Right cardiac atrium (tissue), 5 donors: Measurements from ENCODE around the gene BHLHE40. TPM values are rescaled to one million over a fixed set of nuclear protein-coding genes. Genes with fewer than 3 reads are reported as not detected.

Experiments used
- ATAC-seq, 2 donors: fragments of 200-7000 bp; cut with Tn5 transposase; one replicate each; pipeline versions ENCODE4 v1.8.0 to v1.9.1; 2020; ENCODE audit warnings: moderate library complexity in 2 of 2, mild to moderate bottlenecking in 1 of 2
- DNase-seq, 3 donors: peaks; one replicate each; pipeline ENCODE4 v3.0.0-alpha.2; 2020
- H3K27ac ChIP-seq: one replicate; pipeline ENCODE4 v1.5.1; 2013; ENCODE audit warnings: mild to moderate bottlenecking, low read length, control low read depth, moderate library complexity
- H3K27me3 ChIP-seq: one replicate; pipeline ENCODE4 v1.6.1; 2013; ENCODE audit not compliant: control insufficient read depth, insufficient read depth
- H3K4me1 ChIP-seq: one replicate; pipeline ENCODE4 v1.6.1; 2013; ENCODE audit warnings: low read length; ENCODE audit not compliant: control insufficient read depth, insufficient read depth
- H3K4me3 ChIP-seq: one replicate; pipeline ENCODE4 v1.5.1; 2013; ENCODE audit warnings: low read length, control low read depth
- H3K9me3 ChIP-seq: one replicate; pipeline ENCODE4 v1.6.1; 2013; ENCODE audit warnings: low read length; ENCODE audit not compliant: control insufficient read depth
- WGBS: extraction: QIAGEN DNeasy Blood & Tissue Kit; methylation state at CpG from one replicate; pipeline ENCODE4 v1.1.7; 2013; 5-methylcytosine and 5-hydroxymethylcytosine counted together
- intact Hi-C, 4 donors: fragments of 100-400 bp; cut with DNase I; formaldehyde crosslinking; loops; one replicate each; pipeline versions ENCODE4 v1.11.0 to v1.14.0; 2022 to 2023
- polyA plus RNA-seq: library from polyadenylated mRNA; stranded (reverse); fragments of 200-250 nt; gene quantifications from one replicate; pipeline ENCODE4 v1.2.3, GENCODE V29; 2013
- total RNA-seq, 4 donors: library from RNA; stranded (reverse); fragmentation: NEBNext Ultra II Directional; extraction: Animal tissue kit (Norgen Biotek cat#: 25700); gene quantifications; one replicate each; pipeline ENCODE4 v1.2.1, GENCODE V29; 2021
- donor health status: healthy with polysubstance abuse.
- donor health status: DM: no; HTN: yes; CAD: no.
- donor health status: DM: no; HTN: no; CAD: no.
- donor health status: DM: no; HTN: yes; CAD: no; lungs with severe emphysema.
- donor health status: DM: yes; HTN: yes; CAD: no.

The BHLHE40 gene
- total and polyA plus RNA-seq, 5 donors, result 22.9 to 65.9 (median 34.1) TPM

GRCh38 chr3:4947028-4947427 lies 32.2 kb upstream of the BHLHE40 start:
- no peaks in the 10 kb centered on the region for H3K9me3 ChIP-seq
- intact Hi-C loops, result no loop called here

GRCh38 chr3:4948395-4948794 lies 30.8 kb upstream of the BHLHE40 start:
- H3K4me1 ChIP-seq, result no peaks in the 10 kb centered on the region
- intact Hi-C loops, result no loop called here
- H3K9me3 ChIP-seq, result no peaks in the 10 kb centered on the region
- no peak for DNase-seq
- no peaks in the 10 kb centered on the region for H3K27me3 ChIP-seq
- H3K4me3 ChIP-seq, result no peak overlapping the region
- peak; percentile 57 to 77 for ATAC-seq
- WGBS, result 59% methylated on average over 4 of the region's 4 CpGs
- H3K27ac ChIP-seq, result no peak overlapping the region

More at GRCh38 chr3:4947028-4947427, 32.2 kb upstream of the BHLHE40 start:
- H3K27me3 ChIP-seq, result no peaks in the 10 kb centered on the region
- WGBS, result 94% methylated on average over 5 of the region's 5 CpGs
- no peak overlapping the region for H3K27ac ChIP-seq
- no peak for DNase-seq
- no peak overlapping the region for H3K4me3 ChIP-seq
- no peak for ATAC-seq
- no peaks in the 10 kb centered on the region for H3K4me1 ChIP-seq

- WGBS, result 85% methylated on average over 2 of the region's 2 CpGs
- no peak overlapping the region for H3K27ac ChIP-seq
- intact Hi-C loops, result no loop called here
- no peaks in the 10 kb centered on the region for H3K27me3 ChIP-seq
- no peak for DNase-seq
- ATAC-seq, result no peak
- no peak overlapping the region for H3K4me3 ChIP-seq
- no peaks in the 10 kb centered on the region for H3K9me3 ChIP-seq
- H3K4me1 ChIP-seq, result no peaks in the 10 kb centered on the region
These were observed 30.2 kb upstream of the BHLHE40 start for GRCh38 chr3:4949004-4949403.

- Histone ChIP-seq H3K4me3 (no peak overlapping the region), H3K27ac (no peak overlapping the region), H3K9me3 (no peaks in the 10 kb centered on the region), H3K4me1 (no peaks in the 10 kb centered on the region), H3K27me3 (no peaks in the 10 kb centered on the region)
- no peak for DNase-seq
- intact Hi-C loops, result loop anchor here in 1 of 4 donors (10.0 kb wide), 1 partner anchor 45 kb away; no protein-coding TSS in a partner anchor
- WGBS, result 60% methylated on average over 2 of the region's 2 CpGs
- peak; percentile 17 to 48 for ATAC-seq
These were observed 29.6 kb upstream of the BHLHE40 start for GRCh38 chr3:4949659-4950058.

GRCh38 chr3:4950351-4950784 lies 28.9 kb upstream of the BHLHE40 start:
- no peak overlapping the region for H3K27ac ChIP-seq
- intact Hi-C loops, result loop anchor here in 1 of 4 donors (10.0 kb wide), 1 partner anchor 46 kb away; no protein-coding TSS in a partner anchor
- DNase-seq, result peak in 2 of 3 donors; percentile 31 to 65
- H3K27me3 ChIP-seq, result no peaks in the 10 kb centered on the region
- whole genome bisulfite sequencing, result 71% methylated on average over 4 of the region's 4 CpGs
- no peak overlapping the region for H3K4me3 ChIP-seq
- H3K4me1 ChIP-seq, result no peaks in the 10 kb centered on the region
- peak; percentile 76 to 78 for ATAC-seq
- no peaks in the 10 kb centered on the region for H3K9me3 ChIP-seq

GRCh38 chr3:4950948-4951347 lies 28.3 kb upstream of the BHLHE40 start:
- H3K27ac ChIP-seq, result no peak overlapping the region
- intact Hi-C loops, result loop anchor here in 1 of 4 donors (10.0 kb wide), 1 partner anchor 46 kb away; no protein-coding TSS in a partner anchor
- DNase-seq (no peak), ATAC-seq (no peak)
- no peaks in the 10 kb centered on the region for H3K9me3 ChIP-seq
- WGBS, result 87% methylated on average over 8 of the region's 8 CpGs
- no peaks in the 10 kb centered on the region for H3K27me3 ChIP-seq
- no peak overlapping the region for H3K4me3 ChIP-seq
- H3K4me1 ChIP-seq, result no peaks in the 10 kb centered on the region

GRCh38 chr3:4953119-4953518 lies 26.1 kb upstream of the BHLHE40 start:
- intact Hi-C loops, result loop anchor here in 1 of 4 donors (10.0 kb wide), 1 partner anchor 48 kb away; no protein-coding TSS in a partner anchor
- ATAC-seq (no peak), DNase-seq (no peak)
- no peaks in the 10 kb centered on the region for H3K9me3 ChIP-seq
- no peak overlapping the region for H3K27ac ChIP-seq
- WGBS, result 80% methylated on average over 2 of the region's 2 CpGs
- no peaks in the 10 kb centered on the region for H3K4me1 ChIP-seq
- no peaks in the 10 kb centered on the region for H3K27me3 ChIP-seq
- H3K4me3 ChIP-seq, result no peak overlapping the region

- Histone ChIP-seq H3K27ac (no peak overlapping the region), H3K4me3 (no peak overlapping the region), H3K9me3 (no peaks in the 10 kb centered on the region), H3K27me3 (no peaks in the 10 kb centered on the region), H3K4me1 (no peaks in the 10 kb centered on the region)
- DNase-seq (no peak), ATAC-seq (no peak)
- intact Hi-C loops, result loop anchor here in 1 of 4 donors (10.0 kb wide), 1 partner anchor 50 kb away; no protein-coding TSS in a partner anchor
- 90% methylated on average over 6 of the region's 6 CpGs for WGBS
These were observed 24.8 kb upstream of the BHLHE40 start for GRCh38 chr3:4954256-4955000.

GRCh38 chr3:4956099-4956498 lies 23.1 kb upstream of the BHLHE40 start:
- H3K4me3 ChIP-seq, result no peak overlapping the region
- 78% methylated on average over 2 of the region's 2 CpGs for WGBS
- no peak for ATAC-seq
- H3K27ac ChIP-seq, result no peak overlapping the region
- intact Hi-C loops, result loop anchor here in 1 of 4 donors (10.0 kb wide), 1 partner anchor 51 kb away; no protein-coding TSS in a partner anchor
- no peaks in the 10 kb centered on the region for H3K9me3 ChIP-seq
- H3K4me1 ChIP-seq, result no peaks in the 10 kb centered on the region
- no peak for DNase-seq
- no peaks in the 10 kb centered on the region for H3K27me3 ChIP-seq

- DNase-seq, result no peak
- intact Hi-C loops, result loop anchor here in 1 of 4 donors (10.0 kb wide), 1 partner anchor 52 kb away; no protein-coding TSS in a partner anchor
- Histone ChIP-seq H3K4me1 (no peaks in the 10 kb centered on the region), H3K9me3 (no peaks in the 10 kb centered on the region), H3K4me3 (no peak overlapping the region), H3K27me3 (no peaks in the 10 kb centered on the region), H3K27ac (no peak overlapping the region)
- WGBS, result 84% methylated on average over 2 of the region's 2 CpGs
- no peak for ATAC-seq
These were observed 22.5 kb upstream of the BHLHE40 start for GRCh38 chr3:4956738-4957137.

- H3K9me3 ChIP-seq, result no peaks in the 10 kb centered on the region
- no peak for DNase-seq
- H3K4me3 ChIP-seq, result no peak overlapping the region
- H3K27ac ChIP-seq, result no peak overlapping the region
- no peak for ATAC-seq
- intact Hi-C loops, result loop anchor here in 1 of 4 donors (10.0 kb wide), 1 partner anchor 53 kb away; no protein-coding TSS in a partner anchor
- H3K27me3 ChIP-seq, result no peaks in the 10 kb centered on the region
- WGBS, result 78% methylated on average over 3 of the region's 3 CpGs
- H3K4me1 ChIP-seq, result no peaks in the 10 kb centered on the region
These were observed 21.3 kb upstream of the BHLHE40 start for GRCh38 chr3:4957978-4958377.
